ENCODE measurements around the gene TSPAN31.
"Not testable (repeated sequence)": the region's sequence is repeated elsewhere in the genome, so short reads cannot be mapped to it uniquely, and the experiment has no call there.

The TSPAN31 gene, protein sequence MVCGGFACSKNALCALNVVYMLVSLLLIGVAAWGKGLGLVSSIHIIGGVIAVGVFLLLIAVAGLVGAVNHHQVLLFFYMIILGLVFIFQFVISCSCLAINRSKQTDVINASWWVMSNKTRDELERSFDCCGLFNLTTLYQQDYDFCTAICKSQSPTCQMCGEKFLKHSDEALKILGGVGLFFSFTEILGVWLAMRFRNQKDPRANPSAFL

DNA sequence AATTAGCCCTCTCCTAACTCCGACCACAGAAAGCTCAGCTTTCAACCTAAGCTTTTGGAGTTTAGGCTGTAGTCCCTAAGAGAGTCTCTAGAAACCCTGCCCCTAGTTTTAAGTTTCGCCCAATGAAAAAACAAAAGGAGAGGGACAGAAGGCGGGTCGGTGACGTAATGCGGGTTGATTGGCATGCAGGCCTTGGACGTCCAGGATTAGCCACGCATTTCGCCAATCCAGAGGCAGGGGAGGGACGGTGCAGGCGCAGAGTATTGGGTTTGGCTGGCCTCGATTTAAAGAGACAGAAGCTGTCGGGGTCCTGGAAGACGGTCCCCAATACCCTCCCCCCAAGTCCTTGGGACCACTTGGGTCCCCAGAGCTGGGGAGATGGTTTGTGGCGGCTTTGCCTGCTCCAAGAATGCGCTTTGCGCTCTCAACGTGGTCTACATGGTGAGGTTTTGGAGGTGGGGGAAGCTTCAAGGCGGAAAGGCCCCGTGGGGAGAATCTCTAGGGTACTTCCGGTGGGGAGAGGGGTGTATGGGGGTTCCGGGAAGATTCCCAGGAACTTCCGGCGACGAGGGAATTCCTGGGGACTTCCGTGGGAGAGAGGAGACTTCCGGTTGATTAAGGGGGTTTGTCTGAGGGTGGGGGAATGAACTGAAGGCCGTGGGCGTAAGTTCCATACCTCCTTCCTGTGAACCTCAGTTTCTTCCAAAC, at the start of gene TSPAN31:
Gene TSPAN31 (plus strand): TSS at position 263 of the 708 bp plus-strand sequence. CDS start 116 bp downstream, at position 379.
- Mint-ChIP-seq H3K4me1 (ENCODE audit: low read depth) (peaks cover 60% of the 10 kb centered on the region), H3K27me3 (no peaks in the 10 kb centered on the region), H3K4me3 (peak within 1 kb of the TSS; percentile 96), H3K36me3 (ENCODE audit: low read depth) (peaks cover 51% of the 10 kb centered on the region), H3K9me3 (no peaks in the 10 kb centered on the region), H3K27ac (peak within 1 kb of the TSS; percentile 99)
- intact Hi-C loops (cut with micrococcal nuclease) = loop anchor here (5.0 kb wide), 1 partner anchor 163 kb away; no protein-coding TSS in a partner anchor

DNA sequence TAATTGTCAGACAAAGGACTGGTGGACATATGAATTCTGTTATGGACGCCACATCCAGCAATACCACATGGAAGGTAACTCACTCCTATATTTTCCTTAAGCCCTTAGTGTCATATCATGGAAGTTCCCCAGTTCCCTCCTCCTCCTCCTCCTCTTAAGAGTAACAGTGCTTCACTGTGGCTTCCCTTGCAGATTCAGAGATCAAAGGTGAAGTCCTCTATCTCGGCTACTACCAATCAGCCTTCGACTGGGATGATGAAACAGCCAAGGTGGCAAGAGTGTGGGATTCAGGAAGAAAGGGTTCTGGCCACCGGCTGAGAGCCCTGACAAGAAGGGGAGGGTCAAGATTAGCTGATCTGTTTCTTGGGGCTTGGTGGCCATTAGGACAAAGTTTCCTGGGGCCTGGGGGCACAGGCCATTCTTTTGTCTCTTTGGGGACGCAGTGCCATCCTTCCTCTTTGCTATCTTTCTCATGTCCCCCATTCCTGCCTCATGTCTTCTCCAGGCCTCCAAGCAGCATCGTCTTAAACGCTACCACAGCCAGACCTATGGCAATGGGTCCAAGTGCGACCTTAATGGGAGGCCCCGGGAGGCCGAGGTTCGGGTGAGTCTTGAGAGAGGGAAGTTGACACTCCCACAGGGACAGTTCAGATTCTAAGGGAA, 48.9 kb upstream of the TSPAN31 start:
- Mint-ChIP-seq H3K4me1 (ENCODE audit: low read depth) (peaks cover 27% of the 10 kb centered on the region), H3K27me3 (peaks cover 6% of the 10 kb centered on the region), H3K36me3 (ENCODE audit: low read depth) (no peaks in the 10 kb centered on the region), H3K27ac (no peak overlapping the region), H3K4me3 (no peak overlapping the region), H3K9me3 (no peaks in the 10 kb centered on the region)
- intact Hi-C loops (cut with micrococcal nuclease) = no loop called here

DNA sequence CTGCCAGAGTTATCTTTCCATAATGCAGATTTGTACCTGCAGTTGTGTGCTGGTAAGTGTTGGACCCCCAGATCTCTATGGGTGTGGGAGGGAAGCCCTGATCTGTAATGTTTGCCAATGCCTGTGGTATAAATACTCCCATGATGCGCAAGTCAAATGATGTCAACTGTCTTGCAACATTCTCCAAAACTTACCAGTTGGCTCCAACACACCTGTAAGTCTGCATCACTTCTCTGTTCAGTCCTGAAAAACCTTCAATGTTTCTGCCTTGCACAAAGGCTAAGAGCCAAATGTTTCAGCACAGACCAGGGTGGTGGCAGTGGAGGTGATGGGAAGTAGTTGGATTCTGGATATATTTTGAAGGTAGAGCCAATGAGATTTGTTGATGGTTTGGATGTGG, 47.8 kb upstream of the TSPAN31 start:
- Mint-ChIP-seq H3K36me3 (ENCODE audit: low read depth) (peaks cover 8% of the 10 kb centered on the region), H3K27ac (no peak overlapping the region), H3K9me3 (no peaks in the 10 kb centered on the region), H3K4me1 (ENCODE audit: low read depth) (peaks cover 27% of the 10 kb centered on the region), H3K27me3 (no peaks in the 10 kb centered on the region), H3K4me3 (no peak overlapping the region)
- intact Hi-C loops (cut with micrococcal nuclease) = no loop called here

DNA sequence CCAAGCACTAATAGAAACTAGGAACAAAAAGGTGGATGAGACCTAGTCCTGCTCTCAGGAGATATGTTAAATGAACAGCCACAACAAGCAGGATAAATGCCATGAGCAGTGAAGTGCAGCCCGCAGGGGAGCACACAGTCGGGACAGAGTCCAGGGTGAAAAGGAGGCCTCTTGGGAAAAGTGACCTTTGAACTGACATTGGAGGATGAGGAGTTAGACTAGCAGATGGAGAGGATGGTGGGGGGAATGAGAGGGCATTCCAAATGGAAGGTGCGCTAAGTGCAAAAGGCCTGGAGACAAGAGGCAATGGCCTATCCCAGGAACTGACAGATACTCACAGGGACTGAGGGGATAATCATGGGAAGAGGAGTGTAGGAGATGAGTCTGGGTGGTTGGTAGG, 46.4 kb upstream of the TSPAN31 start:
- H3K4me3 Mint-ChIP-seq = no peak overlapping the region
- H3K27ac Mint-ChIP-seq = no peak overlapping the region
- H3K27me3 Mint-ChIP-seq = no peaks in the 10 kb centered on the region
- peaks cover 27% of the 10 kb centered on the region for H3K4me1 Mint-ChIP-seq (ENCODE audit: low read depth)
- intact Hi-C loops (cut with micrococcal nuclease) = no loop called here
- peaks cover 12% of the 10 kb centered on the region for H3K9me3 Mint-ChIP-seq
- H3K36me3 Mint-ChIP-seq (ENCODE audit: low read depth) = peaks cover 22% of the 10 kb centered on the region

DNA sequence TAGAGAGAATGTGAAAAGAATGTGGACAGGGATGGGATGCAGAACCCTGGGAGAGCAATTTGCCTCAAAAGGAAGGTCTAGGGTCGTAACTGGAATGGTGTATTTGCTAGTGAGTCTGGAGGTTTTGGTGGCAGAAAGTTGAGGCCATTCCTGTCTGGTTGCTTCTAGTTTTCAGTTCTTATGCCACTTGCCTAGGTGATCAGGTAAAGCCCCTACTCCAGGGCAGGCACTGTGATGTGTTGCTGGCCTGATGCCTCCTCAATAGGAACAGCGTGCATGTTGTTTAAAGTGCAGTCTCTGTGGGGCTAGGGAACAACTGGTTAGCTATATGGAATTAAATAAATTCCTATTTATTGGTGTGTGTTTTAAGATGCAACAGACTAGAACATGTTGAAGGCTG, 44.5 kb upstream of the TSPAN31 start:
- intact Hi-C loops (cut with micrococcal nuclease) = no loop called here
- peaks cover 37% of the 10 kb centered on the region for H3K36me3 Mint-ChIP-seq (ENCODE audit: low read depth)
- no peak overlapping the region for H3K27ac Mint-ChIP-seq
- peaks cover 27% of the 10 kb centered on the region for H3K4me1 Mint-ChIP-seq (ENCODE audit: low read depth)
- no peak overlapping the region for H3K4me3 Mint-ChIP-seq
- H3K27me3 Mint-ChIP-seq = no peaks in the 10 kb centered on the region
- peaks cover 13% of the 10 kb centered on the region for H3K9me3 Mint-ChIP-seq

DNA sequence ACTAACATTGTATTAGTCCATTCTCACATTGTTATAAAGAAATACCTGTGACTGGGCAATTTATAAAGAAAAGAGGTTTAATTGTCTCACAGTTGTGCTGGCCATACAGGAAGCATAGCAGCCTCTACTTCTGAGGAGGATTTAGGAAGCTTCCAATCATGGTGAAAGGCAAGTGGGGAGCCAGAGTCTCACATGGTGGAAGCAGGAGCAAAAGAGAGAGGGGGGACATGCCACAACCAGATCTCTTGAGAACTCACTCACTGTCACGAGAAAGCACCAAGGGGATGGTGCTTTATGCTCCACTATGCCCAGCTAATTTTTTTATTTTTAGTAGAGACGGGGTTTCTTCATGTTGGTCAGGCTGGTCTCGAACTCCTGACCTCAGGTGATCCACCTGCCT, 37.6 kb upstream of the TSPAN31 start:
- Mint-ChIP-seq H3K27me3 (no peaks in the 10 kb centered on the region), H3K9me3 (peaks cover 13% of the 10 kb centered on the region), H3K27ac (no peak overlapping the region), H3K36me3 (ENCODE audit: low read depth) (peaks cover 92% of the 10 kb centered on the region), H3K4me3 (no peak overlapping the region), H3K4me1 (ENCODE audit: low read depth) (no peaks in the 10 kb centered on the region)
- intact Hi-C loops (cut with micrococcal nuclease) = no loop called here

DNA sequence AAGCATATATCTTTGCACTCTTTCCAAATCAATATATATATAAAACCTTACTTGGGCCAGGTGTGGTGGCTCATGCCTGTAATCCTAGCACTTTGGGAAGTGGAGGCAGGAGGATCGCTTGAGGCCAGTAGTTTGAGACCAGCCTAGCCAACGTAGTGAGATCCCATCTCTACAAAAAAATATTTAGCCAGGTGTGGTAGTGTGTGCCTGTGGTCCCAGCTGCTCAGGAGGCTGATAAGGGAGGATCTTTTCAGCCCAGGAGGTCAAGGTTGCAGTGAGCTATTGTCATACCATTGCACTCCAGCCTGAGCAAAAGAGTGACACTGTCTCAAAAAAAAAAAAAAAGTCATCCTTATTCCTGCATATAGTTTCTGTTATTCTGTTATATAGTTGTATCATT, 36.5 kb upstream of the TSPAN31 start:
- Mint-ChIP-seq H3K27ac (no peak overlapping the region), H3K36me3 (ENCODE audit: low read depth) (peaks cover 92% of the 10 kb centered on the region), H3K9me3 (peaks cover 2% of the 10 kb centered on the region), H3K4me1 (ENCODE audit: low read depth) (no peaks in the 10 kb centered on the region), H3K27me3 (no peaks in the 10 kb centered on the region), H3K4me3 (no peak overlapping the region)
- intact Hi-C loops (cut with micrococcal nuclease) = no loop called here

DNA sequence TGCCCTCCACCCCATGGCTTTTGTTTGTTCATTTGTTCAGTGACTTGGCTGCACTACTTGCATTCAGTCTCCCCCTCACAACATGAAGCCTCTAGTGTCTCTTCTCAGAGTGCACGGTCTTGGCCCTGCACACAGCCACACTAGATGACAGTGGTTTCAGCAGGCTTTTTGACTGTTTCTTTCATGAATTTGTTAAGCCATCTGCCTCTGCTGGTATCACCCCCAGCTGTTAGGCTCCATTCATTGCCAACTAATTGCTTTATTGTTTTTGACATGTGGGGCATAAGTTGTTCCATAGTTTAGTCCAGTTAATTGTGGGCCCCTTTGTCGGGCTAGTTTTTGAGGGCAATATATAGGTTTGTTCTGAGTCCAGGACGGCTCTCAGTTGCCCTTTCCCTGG, 32.1 kb upstream of the TSPAN31 start:
- Mint-ChIP-seq H3K4me3 (no peak overlapping the region), H3K4me1 (ENCODE audit: low read depth) (no peaks in the 10 kb centered on the region), H3K36me3 (ENCODE audit: low read depth) (peaks cover 91% of the 10 kb centered on the region), H3K9me3 (no peaks in the 10 kb centered on the region), H3K27ac (no peak overlapping the region), H3K27me3 (no peaks in the 10 kb centered on the region)
- intact Hi-C loops (cut with micrococcal nuclease) = no loop called here

DNA sequence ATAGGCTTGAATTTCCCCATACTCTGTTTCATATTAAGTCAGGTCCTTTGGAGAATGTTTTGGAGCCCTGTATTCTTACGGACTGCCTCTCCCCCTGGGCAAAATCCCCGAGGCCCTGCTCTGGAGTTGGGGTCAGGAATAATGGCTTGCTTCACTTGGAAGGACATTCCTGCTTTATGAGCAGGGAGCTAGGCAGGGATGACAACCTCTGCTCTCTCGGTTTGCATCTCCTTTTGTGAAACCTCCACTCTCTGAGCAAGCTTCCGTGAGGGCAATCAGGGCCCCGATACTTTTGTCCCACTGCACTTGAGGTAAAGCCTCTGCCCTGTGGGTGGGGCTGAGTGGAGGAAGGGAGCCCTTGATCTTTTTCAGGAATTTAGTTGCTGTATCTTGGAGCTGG, 31.6 kb upstream of the TSPAN31 start:
- Mint-ChIP-seq H3K9me3 (no peaks in the 10 kb centered on the region), H3K27ac (no peak overlapping the region), H3K4me1 (ENCODE audit: low read depth) (no peaks in the 10 kb centered on the region), H3K4me3 (no peak overlapping the region), H3K36me3 (ENCODE audit: low read depth) (peaks cover 94% of the 10 kb centered on the region), H3K27me3 (no peaks in the 10 kb centered on the region)
- intact Hi-C loops (cut with micrococcal nuclease) = no loop called here

DNA sequence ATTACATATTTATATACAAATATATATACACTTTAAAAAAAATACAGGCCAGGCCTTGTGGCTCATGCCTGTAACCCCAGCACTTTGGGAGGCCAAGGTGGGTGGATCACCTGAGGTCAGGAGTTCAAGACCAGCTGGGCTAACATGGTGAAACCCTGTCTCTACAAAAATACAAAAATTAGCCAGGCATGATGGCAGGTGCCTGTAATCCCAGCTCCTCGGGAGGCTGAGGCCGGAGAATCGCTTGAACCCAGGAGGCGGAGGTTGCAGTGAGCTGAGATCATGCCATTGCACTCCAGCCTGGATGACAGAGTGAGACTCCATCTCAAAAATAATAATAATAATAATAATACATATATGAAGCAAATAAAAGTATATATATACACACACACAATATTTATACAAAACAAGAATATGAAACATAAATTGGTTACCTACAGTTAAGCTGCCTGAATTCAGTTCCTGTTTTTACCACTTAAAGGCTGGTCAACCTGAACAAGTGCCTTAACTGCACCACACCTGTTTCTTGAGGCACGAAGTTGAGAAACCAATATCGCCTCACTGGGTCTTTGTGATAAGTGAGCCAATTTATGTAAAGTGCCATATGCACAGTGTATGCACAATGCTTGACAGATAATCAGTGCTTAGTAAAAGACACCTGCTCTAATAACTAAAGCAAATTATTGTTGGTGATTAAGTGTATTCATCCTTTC, 29.6 kb upstream of the TSPAN31 start:
- H3K4me1 Mint-ChIP-seq (ENCODE audit: low read depth); H3K27me3 Mint-ChIP-seq; intact Hi-C loops (cut with micrococcal nuclease); H3K27ac Mint-ChIP-seq; H3K4me3 Mint-ChIP-seq; H3K9me3 Mint-ChIP-seq: not testable (repeated sequence)
- peaks cover 94% of the 10 kb centered on the region for H3K36me3 Mint-ChIP-seq (ENCODE audit: low read depth)

DNA sequence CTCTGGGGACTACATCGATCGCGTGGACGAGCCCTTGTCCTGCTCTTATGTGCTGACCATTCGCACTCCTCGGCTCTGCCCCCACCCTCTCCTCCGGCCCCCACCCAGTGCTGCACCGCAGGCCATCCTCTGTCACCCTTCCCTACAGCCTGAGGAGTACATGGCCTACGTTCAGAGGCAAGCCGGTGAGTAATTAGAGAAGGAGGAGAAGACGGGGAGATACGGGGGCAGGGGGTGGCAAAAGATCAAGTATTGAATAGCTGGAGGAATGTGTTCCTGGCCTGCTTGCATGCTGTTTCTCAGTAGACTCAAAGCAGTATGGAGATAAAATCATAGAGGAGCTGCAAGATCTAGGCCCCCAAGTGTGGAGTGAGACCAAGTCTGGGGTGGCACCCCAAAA, 29.1 kb upstream of the TSPAN31 start:
- Mint-ChIP-seq H3K4me3 (no peak overlapping the region), H3K27ac (no peak overlapping the region), H3K4me1 (ENCODE audit: low read depth) (no peaks in the 10 kb centered on the region), H3K36me3 (ENCODE audit: low read depth) (peaks cover 94% of the 10 kb centered on the region), H3K27me3 (no peaks in the 10 kb centered on the region), H3K9me3 (no peaks in the 10 kb centered on the region)
- intact Hi-C loops (cut with micrococcal nuclease) = no loop called here

DNA sequence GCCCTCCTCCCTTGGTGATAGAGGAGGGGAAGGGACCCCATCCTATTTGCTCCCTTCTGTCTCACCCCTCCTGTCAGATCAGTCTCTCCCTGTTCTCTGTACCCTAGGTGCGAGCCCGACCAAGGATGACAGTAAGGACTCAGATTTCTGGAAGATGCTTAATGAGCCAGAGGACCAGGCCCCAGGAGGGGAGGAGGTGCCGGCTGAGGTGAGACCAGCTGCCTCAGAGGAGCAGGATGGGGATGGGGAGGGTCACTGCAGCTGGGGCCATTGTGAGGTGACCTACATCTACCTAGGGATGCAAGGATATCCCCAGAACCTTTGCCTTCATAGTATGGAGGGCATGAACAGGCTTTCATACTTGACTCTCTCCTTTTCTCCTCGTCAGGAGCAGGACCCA, 28.5 kb upstream of the TSPAN31 start:
- no peaks in the 10 kb centered on the region for H3K4me1 Mint-ChIP-seq (ENCODE audit: low read depth)
- H3K4me3 Mint-ChIP-seq = no peak overlapping the region
- no peaks in the 10 kb centered on the region for H3K9me3 Mint-ChIP-seq
- no peaks in the 10 kb centered on the region for H3K27me3 Mint-ChIP-seq
- intact Hi-C loops (cut with micrococcal nuclease) = no loop called here
- no peak overlapping the region for H3K27ac Mint-ChIP-seq
- peaks cover 94% of the 10 kb centered on the region for H3K36me3 Mint-ChIP-seq (ENCODE audit: low read depth)

DNA sequence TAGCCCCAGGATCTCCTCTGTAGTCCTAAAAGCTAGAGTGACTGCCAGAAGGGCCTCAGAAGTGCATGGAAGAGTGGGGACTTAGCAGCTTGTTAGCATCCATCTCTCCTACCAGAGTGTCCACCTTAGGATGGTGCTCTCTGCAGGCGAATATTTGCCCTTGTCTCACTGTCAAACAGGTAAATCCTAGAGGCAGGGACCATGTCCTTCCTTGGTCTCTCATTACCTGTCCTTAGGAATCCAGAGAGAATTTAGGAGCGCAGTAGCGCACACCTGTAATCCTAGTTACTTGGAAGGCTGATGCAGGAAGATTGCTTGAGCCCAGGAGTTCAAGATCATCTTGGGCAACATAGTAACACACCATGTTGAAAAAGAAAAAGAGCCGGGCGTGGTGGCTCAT, 27.7 kb upstream of the TSPAN31 start:
- Mint-ChIP-seq H3K4me1 (ENCODE audit: low read depth) (no peaks in the 10 kb centered on the region), H3K27ac (no peak overlapping the region), H3K36me3 (ENCODE audit: low read depth) (peaks cover 94% of the 10 kb centered on the region), H3K4me3 (no peak overlapping the region), H3K9me3 (no peaks in the 10 kb centered on the region), H3K27me3 (no peaks in the 10 kb centered on the region)
- intact Hi-C loops (cut with micrococcal nuclease) = no loop called here
